ENCODE results near the gene LPP. TPM values are rescaled to one million over a fixed set of nuclear protein-coding genes. Genes with fewer than 3 reads are reported as not detected.

The LPP gene
- total RNA-seq, 1 donor from 2014 or later, result 97.4 TPM

GRCh38 chr3:188744166-188744565 is 590.2 kb downstream of the LPP start:
- Histone ChIP-seq H3K36me3 (no peaks in the 10 kb centered on the region), H3K9me3 (replicated peaks) (no peaks in the 10 kb centered on the region), H3K27ac (replicated peaks) (no peak overlapping the region), H3K4me1 (peaks cover 25% of the 10 kb centered on the region), H3K4me3 (no peak overlapping the region), H3K27me3 (ENCODE audit: low read depth) (no peaks in the 10 kb centered on the region)
- TF ChIP-seq, protein P1, sequence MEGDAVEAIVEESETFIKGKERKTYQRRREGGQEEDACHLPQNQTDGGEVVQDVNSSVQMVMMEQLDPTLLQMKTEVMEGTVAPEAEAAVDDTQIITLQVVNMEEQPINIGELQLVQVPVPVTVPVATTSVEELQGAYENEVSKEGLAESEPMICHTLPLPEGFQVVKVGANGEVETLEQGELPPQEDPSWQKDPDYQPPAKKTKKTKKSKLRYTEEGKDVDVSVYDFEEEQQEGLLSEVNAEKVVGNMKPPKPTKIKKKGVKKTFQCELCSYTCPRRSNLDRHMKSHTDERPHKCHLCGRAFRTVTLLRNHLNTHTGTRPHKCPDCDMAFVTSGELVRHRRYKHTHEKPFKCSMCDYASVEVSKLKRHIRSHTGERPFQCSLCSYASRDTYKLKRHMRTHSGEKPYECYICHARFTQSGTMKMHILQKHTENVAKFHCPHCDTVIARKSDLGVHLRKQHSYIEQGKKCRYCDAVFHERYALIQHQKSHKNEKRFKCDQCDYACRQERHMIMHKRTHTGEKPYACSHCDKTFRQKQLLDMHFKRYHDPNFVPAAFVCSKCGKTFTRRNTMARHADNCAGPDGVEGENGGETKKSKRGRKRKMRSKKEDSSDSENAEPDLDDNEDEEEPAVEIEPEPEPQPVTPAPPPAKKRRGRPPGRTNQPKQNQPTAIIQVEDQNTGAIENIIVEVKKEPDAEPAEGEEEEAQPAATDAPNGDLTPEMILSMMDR (IDR thresholded peaks at IDR 0.05; ENCODE audit: borderline replicate concordance), result no peak
- intact Hi-C loops (cut with micrococcal nuclease), result no loop called here
- no peak for DNase-seq

DNA sequence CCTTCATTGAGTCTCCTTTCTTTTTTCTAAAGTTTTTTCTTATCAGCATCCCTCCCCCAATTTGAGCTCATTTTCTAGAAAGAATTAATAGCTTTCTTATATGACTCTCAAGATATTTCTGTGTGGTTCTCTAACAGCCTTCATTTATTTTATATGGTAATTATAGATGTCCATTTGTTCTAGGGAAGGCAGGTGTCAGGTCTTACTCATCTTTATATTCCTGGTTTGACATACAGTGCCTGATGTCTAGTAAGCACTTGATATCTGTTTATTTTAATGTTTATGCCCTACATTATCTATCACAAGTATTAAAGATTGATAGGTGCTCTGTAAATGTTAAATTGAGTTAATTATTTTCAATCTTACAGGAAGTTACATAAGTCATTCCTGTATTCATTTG is 591.1 kb downstream of the LPP start:
- Histone ChIP-seq H3K27me3 (ENCODE audit: low read depth) (no peaks in the 10 kb centered on the region), H3K4me3 (no peak overlapping the region), H3K9me3 (replicated peaks) (no peaks in the 10 kb centered on the region), H3K4me1 (peaks cover 16% of the 10 kb centered on the region), H3K27ac (replicated peaks) (no peak overlapping the region), H3K36me3 (no peaks in the 10 kb centered on the region)
- no peak for DNase-seq
- TF ChIP-seq, protein P1 (IDR thresholded peaks at IDR 0.05; ENCODE audit: borderline replicate concordance), result no peak
- intact Hi-C loops (cut with micrococcal nuclease), result no loop called here

DNA sequence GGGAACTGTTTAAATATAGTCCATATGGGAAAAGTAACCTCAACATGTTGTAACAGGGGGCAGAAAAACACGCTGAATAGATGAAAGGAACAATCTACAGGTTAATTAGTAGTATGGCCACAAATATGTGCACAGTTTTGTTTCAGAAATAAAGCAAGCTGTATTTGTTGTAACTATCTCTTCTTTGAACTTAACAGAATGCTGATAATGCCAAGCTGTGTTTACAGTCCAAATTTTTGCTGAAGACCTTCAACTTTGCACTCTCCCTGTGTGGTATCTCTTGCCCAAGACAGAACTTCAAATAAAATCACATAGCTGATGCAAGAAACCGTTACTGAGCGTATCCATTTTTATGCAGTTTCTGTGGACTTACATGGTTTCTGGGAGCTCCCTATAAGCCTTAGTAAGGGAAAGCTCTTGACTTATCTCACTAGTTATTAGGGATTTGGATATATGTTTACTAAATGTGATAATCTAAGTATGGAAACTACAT is 592.4 kb downstream of the LPP start:
- no peak overlapping the region for H3K27ac ChIP-seq (replicated peaks)
- TF ChIP-seq, protein P1 (IDR thresholded peaks at IDR 0.05; ENCODE audit: borderline replicate concordance), result no peak
- H3K4me1 ChIP-seq, result peaks cover 9% of the 10 kb centered on the region
- H3K36me3 ChIP-seq, result no peaks in the 10 kb centered on the region
- no peaks in the 10 kb centered on the region for H3K27me3 ChIP-seq (ENCODE audit: low read depth)
- no peak for DNase-seq
- no peaks in the 10 kb centered on the region for H3K9me3 ChIP-seq (replicated peaks)
- H3K4me3 ChIP-seq, result no peak overlapping the region
- intact Hi-C loops (cut with micrococcal nuclease), result no loop called here

- Histone ChIP-seq H3K4me1 (peaks cover 9% of the 10 kb centered on the region), H3K36me3 (no peaks in the 10 kb centered on the region), H3K9me3 (replicated peaks) (no peaks in the 10 kb centered on the region), H3K4me3 (no peak overlapping the region), H3K27ac (replicated peaks) (no peak overlapping the region), H3K27me3 (ENCODE audit: low read depth) (no peaks in the 10 kb centered on the region)
- intact Hi-C loops (cut with micrococcal nuclease), result no loop called here
- DNase-seq, result no peak
- TF ChIP-seq, protein P1 (IDR thresholded peaks at IDR 0.05; ENCODE audit: borderline replicate concordance), result no peak
Observed at GRCh38 chr3:188747489-188747888, 593.5 kb downstream of the LPP start.

DNA sequence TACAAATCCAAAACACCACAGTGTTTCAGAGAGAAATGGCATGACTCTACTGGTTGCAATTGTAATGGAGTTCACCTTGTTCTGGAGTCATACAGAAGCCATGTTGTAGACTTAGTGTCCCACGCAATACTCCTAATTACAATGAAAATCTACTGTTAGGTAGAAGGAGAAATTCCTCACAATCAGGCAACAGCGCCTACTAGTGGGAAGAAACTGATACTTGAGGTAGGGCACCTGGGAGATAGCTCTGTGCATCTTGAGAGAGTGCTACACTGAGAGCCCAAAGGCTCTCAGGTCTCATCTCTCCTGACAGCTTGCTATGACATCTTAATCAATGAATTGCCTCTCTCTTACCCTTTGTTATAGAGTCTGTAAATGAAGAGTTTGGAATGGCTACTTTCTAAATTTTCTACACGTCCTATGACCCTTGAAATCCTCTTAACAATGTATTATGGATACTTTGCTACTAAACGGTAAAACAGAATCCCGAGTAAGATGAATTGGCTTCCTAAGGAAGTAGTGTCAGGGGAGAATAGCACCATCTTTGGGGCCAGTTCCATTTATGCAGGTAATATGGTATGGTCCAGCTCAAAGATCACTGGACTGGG is 595.2 kb downstream of the LPP start:
- Histone ChIP-seq H3K36me3 (no peaks in the 10 kb centered on the region), H3K4me3 (no peak overlapping the region), H3K9me3 (replicated peaks) (no peaks in the 10 kb centered on the region), H3K4me1 (peaks cover 21% of the 10 kb centered on the region), H3K27ac (replicated peaks) (no peak overlapping the region), H3K27me3 (ENCODE audit: low read depth) (no peaks in the 10 kb centered on the region)
- no peak for DNase-seq
- TF ChIP-seq, protein P1 (IDR thresholded peaks at IDR 0.05; ENCODE audit: borderline replicate concordance), result peak; percentile 51
- intact Hi-C loops (cut with micrococcal nuclease), result no loop called here
